ENCODE measurements around the gene COL6A2.

- TF ChIP-seq CTCF (conservative IDR thresholded peaks at IDR 0.05; ENCODE audit: low read depth in 2 of 2), result no peak
- no peak for TF ChIP-seq POLR2AphosphoS5 (IDR thresholded peaks at IDR 0.05; ENCODE audit: low read depth)
- TF ChIP-seq EZH2phosphoT487 (IDR thresholded peaks at IDR 0.05; ENCODE audit: unreplicated experiment), result no peak
- no peak for TF ChIP-seq NANOG (IDR thresholded peaks at IDR 0.05; ENCODE audit: borderline replicate concordance)
- TF ChIP-seq ETS1 (IDR thresholded peaks at IDR 0.05), result no peak
These were observed 64.0 kb downstream of the COL6A2 start for GRCh38 chr21:46161633-46162592.

Measured in GM23338 (cell line).